Measurements from ENCODE around the gene IGFBP6.
"Not testable (repeated sequence)": the region's sequence is repeated elsewhere in the genome, so short reads cannot be mapped to it uniquely, and the experiment has no call there.

Gene IGFBP6

DNA sequence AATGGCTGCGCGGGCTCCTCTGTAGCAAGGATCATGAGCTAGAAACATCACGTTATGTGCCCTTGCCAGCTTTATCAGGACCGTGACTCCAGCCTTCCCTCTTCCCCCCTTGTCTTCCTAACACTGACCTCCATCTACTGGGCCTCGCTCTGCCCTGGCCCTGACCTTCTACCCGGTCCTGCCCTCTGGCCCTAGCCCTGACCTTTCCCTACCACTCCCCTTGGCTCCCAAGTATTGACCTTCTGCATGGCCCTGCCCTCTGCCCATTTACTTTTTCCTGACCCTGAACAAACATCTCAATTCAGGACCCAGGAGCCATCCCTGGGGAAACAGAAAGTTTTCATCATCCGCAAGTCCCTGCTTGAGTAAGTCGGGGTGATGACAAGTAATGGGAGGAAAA lies 7.8 kb downstream of the IGFBP6 start:
- Histone ChIP-seq H3K9me3 (ENCODE audit: insufficient read depth, low read depth, low read length) (peaks cover 3% of the 10 kb centered on the region; the same call in 1 of the 2 replicates), H3K9ac (ENCODE audit: low read depth, low read length) (no peak overlapping the region), H3K36me3 (ENCODE audit: insufficient read depth, low read depth, low read length) (no peaks in the 10 kb centered on the region), H3K4me3 (ENCODE audit: low read length) (no peak overlapping the region), H3K4me1 (ENCODE audit: insufficient read depth, low read length) (peaks cover 3% of the 10 kb centered on the region; the same call in 1 of the 2 replicates), H3K27ac (ENCODE audit: low read length) (no peak overlapping the region), H3K27me3 (ENCODE audit: insufficient read depth, low read length) (no peaks in the 10 kb centered on the region)

DNA sequence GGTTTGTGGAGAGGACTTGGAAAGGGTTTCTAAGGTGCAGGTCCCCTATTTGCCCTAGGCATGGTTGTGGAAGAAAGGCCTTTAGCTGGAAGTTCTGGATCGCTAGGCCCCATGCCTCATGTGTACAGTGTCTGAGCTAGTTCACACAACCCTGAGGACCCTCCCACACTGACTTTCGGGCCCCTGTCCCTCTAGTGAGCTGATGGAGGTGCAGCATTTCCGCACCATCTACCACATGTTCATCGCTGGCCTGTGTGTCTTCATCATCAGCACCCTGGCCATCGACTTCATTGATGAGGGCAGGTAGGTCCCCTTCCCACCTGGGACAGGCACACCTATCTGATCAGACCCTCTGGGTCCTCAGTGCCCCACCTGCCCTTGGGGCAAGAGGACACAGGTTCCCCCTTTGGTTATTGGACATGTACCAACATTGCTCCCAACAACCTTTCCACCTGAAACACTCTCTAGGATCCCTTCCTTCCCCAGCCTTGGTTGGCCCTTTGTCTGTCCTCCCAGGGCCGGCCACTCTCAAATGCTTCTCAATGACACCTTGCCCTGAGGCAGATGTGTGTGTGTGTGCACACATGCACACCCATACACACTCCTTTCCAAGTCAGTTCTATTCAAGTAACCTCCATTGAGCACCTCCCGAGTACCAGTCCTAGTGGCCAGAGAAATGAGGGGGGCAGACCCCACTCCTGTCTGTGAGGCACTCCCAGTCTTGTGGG lies 8.4 kb downstream of the IGFBP6 start:
- H3K4me1 ChIP-seq (ENCODE audit: insufficient read depth, low read length), result peaks cover 3% of the 10 kb centered on the region; the same call in 1 of the 2 replicates
- H3K4me3 ChIP-seq (ENCODE audit: low read length), result no peak overlapping the region
- H3K27ac ChIP-seq (ENCODE audit: low read length), result no peak overlapping the region
- H3K36me3 ChIP-seq (ENCODE audit: insufficient read depth, low read depth, low read length), result no peaks in the 10 kb centered on the region
- no peaks in the 10 kb centered on the region for H3K27me3 ChIP-seq (ENCODE audit: insufficient read depth, low read length)
- peaks cover 3% of the 10 kb centered on the region; the same call in 1 of the 2 replicates for H3K9me3 ChIP-seq (ENCODE audit: insufficient read depth, low read depth, low read length)
- no peak overlapping the region for H3K9ac ChIP-seq (ENCODE audit: low read depth, low read length)

- H3K4me3 ChIP-seq (ENCODE audit: low read length), result no peak overlapping the region
- H3K9ac ChIP-seq (ENCODE audit: low read depth, low read length), result no peak overlapping the region
- H3K9me3 ChIP-seq (ENCODE audit: insufficient read depth, low read depth, low read length), result peaks cover 3% of the 10 kb centered on the region; the same call in 1 of the 2 replicates
- H3K36me3 ChIP-seq (ENCODE audit: insufficient read depth, low read depth, low read length), result no peaks in the 10 kb centered on the region
- no peak overlapping the region for H3K27ac ChIP-seq (ENCODE audit: low read length)
- no peaks in the 10 kb centered on the region for H3K27me3 ChIP-seq (ENCODE audit: insufficient read depth, low read length)
- H3K4me1 ChIP-seq (ENCODE audit: insufficient read depth, low read length), result peaks cover 3% of the 10 kb centered on the region; the same call in 1 of the 2 replicates
Measured at GRCh38 chr12:53107122-53107521, 9.7 kb downstream of the IGFBP6 start.

- H3K27ac ChIP-seq (ENCODE audit: low read length); H3K4me1 ChIP-seq (ENCODE audit: insufficient read depth, low read length); H3K4me3 ChIP-seq (ENCODE audit: low read length); H3K9me3 ChIP-seq (ENCODE audit: insufficient read depth, low read depth, low read length); H3K9ac ChIP-seq (ENCODE audit: low read depth, low read length); H3K27me3 ChIP-seq (ENCODE audit: insufficient read depth, low read length); H3K36me3 ChIP-seq (ENCODE audit: insufficient read depth, low read depth, low read length): not testable (repeated sequence)
Measured at GRCh38 chr12:53112431-53112830, 15.0 kb downstream of the IGFBP6 start.

DNA sequence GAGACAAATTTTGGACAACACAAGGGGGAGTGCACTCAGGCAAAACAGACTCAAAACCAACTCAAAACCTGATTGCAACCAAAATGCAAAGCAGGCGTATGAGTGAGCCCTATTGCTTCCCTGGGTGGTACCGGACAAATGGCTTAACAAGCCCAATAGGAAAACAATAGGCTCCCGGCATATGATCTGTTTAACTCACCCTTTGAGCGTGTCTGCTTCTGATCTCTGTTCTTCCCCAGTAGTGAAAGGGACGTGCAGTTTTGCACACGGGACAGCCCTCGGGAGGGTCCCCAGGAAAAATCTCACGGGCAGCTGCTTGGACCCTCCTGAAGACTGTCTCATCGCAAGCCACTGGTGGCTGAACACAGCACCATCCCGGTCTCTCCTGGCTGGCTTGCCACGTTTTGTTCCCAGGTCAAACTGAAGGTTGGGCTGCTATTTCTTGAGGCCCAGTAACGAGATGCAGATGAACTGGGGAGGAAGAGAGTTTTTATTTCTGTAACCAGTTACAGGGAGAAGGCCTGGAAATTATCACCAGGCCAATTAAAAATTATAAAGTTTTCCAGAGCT lies 15.8 kb downstream of the IGFBP6 start:
- no peaks in the 10 kb centered on the region for H3K36me3 ChIP-seq (ENCODE audit: insufficient read depth, low read depth, low read length)
- peaks cover 3% of the 10 kb centered on the region; the same call in 1 of the 2 replicates for H3K9me3 ChIP-seq (ENCODE audit: insufficient read depth, low read depth, low read length)
- no peaks in the 10 kb centered on the region for H3K4me1 ChIP-seq (ENCODE audit: insufficient read depth, low read length)
- H3K4me3 ChIP-seq (ENCODE audit: low read length), result no peak overlapping the region
- H3K27ac ChIP-seq (ENCODE audit: low read length), result no peak overlapping the region
- no peaks in the 10 kb centered on the region for H3K27me3 ChIP-seq (ENCODE audit: insufficient read depth, low read length)
- no peak overlapping the region for H3K9ac ChIP-seq (ENCODE audit: low read depth, low read length)

DNA sequence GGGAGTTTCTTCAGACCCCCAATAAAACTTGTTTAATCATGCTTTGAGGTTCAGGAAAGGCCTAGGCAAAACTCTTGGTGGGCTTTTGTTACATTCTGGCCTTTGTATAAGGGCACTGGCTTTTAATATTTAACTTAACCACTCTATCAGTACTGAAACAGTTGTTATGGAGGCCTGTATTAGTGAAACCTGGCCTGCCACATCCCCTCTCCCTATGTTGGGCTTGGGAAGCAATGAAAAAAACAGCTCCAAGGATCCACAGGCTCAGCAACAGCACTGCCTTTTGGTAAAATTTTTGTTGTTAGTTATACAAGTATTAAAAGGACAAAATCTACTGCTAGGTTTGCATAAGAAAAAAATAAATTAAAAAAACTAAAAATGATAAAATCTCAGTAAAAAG lies 16.5 kb downstream of the IGFBP6 start:
- Histone ChIP-seq H3K4me1 (ENCODE audit: insufficient read depth, low read length) (no peaks in the 10 kb centered on the region), H3K9ac (ENCODE audit: low read depth, low read length) (no peak overlapping the region), H3K27me3 (ENCODE audit: insufficient read depth, low read length) (no peaks in the 10 kb centered on the region; the same call in 1 of the 2 replicates), H3K4me3 (ENCODE audit: low read length) (no peak overlapping the region), H3K27ac (ENCODE audit: low read length) (no peak overlapping the region), H3K36me3 (ENCODE audit: insufficient read depth, low read depth, low read length) (no peaks in the 10 kb centered on the region), H3K9me3 (ENCODE audit: insufficient read depth, low read depth, low read length) (no peaks in the 10 kb centered on the region)

- Histone ChIP-seq H3K27me3 (ENCODE audit: insufficient read depth, low read length) (no peaks in the 10 kb centered on the region; the same call in 1 of the 2 replicates), H3K9ac (ENCODE audit: low read depth, low read length) (no peak overlapping the region), H3K4me1 (ENCODE audit: insufficient read depth, low read length) (no peaks in the 10 kb centered on the region), H3K4me3 (ENCODE audit: low read length) (no peak overlapping the region), H3K36me3 (ENCODE audit: insufficient read depth, low read depth, low read length) (no peaks in the 10 kb centered on the region), H3K27ac (ENCODE audit: low read length) (no peak overlapping the region), H3K9me3 (ENCODE audit: insufficient read depth, low read depth, low read length) (no peaks in the 10 kb centered on the region)
Measured at GRCh38 chr12:53115112-53115890, 17.8 kb downstream of the IGFBP6 start.

GRCh38 chr12:53115891-53116648 lies 18.6 kb downstream of the IGFBP6 start:
- H3K9ac ChIP-seq (ENCODE audit: low read depth, low read length), result no peak overlapping the region
- no peak overlapping the region for H3K4me3 ChIP-seq (ENCODE audit: low read length)
- no peak overlapping the region for H3K27ac ChIP-seq (ENCODE audit: low read length)
- H3K27me3 ChIP-seq (ENCODE audit: insufficient read depth, low read length), result no peaks in the 10 kb centered on the region; the same call in 1 of the 2 replicates
- H3K36me3 ChIP-seq (ENCODE audit: insufficient read depth, low read depth, low read length), result no peaks in the 10 kb centered on the region
- H3K4me1 ChIP-seq (ENCODE audit: insufficient read depth, low read length), result no peaks in the 10 kb centered on the region
- no peaks in the 10 kb centered on the region for H3K9me3 ChIP-seq (ENCODE audit: insufficient read depth, low read depth, low read length)

DNA sequence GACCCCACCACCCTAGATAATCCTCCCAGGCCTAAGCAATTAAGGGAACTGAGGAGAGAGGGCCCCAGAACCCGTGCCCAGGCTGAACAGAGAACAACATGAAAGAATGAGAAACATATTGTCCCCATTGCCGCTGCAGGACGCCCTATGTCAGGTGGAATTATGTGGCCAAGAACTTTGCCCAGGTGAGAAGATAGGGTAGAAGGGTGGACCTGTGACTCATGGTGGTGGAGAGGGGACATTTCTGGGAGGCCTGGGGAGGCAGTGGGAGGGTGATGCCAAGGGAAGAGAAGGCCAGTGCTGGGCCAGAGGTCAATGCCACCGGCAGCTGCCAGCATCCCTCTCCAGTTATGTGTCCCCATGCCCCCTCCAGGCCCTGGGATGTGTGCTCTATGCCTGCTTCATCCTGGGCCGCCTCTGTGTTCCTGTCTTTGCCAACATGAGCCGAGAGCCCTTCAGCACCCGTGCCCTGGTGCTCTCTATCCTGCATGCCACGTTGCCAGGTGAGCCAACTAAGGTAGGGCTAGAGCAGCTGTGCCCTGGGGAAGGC lies 21.4 kb downstream of the IGFBP6 start:
- no peak overlapping the region for H3K9ac ChIP-seq (ENCODE audit: low read depth, low read length)
- H3K27me3 ChIP-seq (ENCODE audit: insufficient read depth, low read length), result no peaks in the 10 kb centered on the region; the same call in 1 of the 2 replicates
- H3K9me3 ChIP-seq (ENCODE audit: insufficient read depth, low read depth, low read length), result no peaks in the 10 kb centered on the region
- no peak overlapping the region for H3K27ac ChIP-seq (ENCODE audit: low read length)
- no peak overlapping the region for H3K4me3 ChIP-seq (ENCODE audit: low read length)
- H3K36me3 ChIP-seq (ENCODE audit: insufficient read depth, low read depth, low read length), result no peaks in the 10 kb centered on the region
- H3K4me1 ChIP-seq (ENCODE audit: insufficient read depth, low read length), result no peaks in the 10 kb centered on the region

DNA sequence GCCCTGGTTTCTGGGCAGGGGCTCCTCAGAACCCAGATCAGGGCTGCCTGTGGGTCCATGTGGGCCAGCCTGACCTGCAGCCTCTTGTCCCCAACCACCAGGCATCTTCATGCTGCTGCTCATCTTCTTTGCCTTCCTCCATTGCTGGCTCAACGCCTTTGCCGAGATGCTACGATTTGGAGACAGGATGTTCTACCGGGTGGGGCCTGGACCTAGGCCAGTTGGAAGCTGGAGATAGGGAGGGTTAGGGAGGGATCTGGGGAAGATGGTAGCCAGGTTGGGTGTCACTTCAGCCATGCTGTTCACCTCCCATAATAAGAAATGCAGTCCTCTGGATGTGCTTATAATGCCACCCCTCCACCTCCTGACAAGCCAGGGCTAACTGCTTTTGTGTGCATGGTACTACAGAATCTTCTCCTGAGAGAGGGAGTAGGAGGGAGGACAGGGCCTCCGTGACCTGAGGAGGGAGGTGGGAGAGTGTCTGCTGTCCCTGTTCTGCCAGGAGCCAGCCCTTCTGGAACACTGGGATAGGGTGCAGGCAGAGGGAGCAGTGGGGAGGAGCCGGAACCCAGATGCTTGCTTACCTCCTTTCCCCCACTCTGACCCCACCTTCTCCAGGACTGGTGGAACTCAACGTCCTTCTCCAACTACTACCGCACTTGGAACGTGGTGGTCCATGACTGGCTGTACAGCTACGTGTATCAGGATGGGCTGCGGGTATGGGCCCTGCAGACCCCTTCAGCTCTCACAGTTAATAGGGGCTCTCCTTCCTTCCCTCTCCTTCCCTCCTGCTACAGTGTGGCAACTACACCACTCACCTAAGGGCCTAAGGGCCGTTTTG lies 23.4 kb downstream of the IGFBP6 start:
- Histone ChIP-seq H3K9ac (ENCODE audit: low read depth, low read length) (no peak overlapping the region), H3K4me1 (ENCODE audit: insufficient read depth, low read length) (no peaks in the 10 kb centered on the region), H3K27me3 (ENCODE audit: insufficient read depth, low read length) (peaks cover 7% of the 10 kb centered on the region), H3K4me3 (ENCODE audit: low read length) (no peak overlapping the region), H3K36me3 (ENCODE audit: insufficient read depth, low read depth, low read length) (no peaks in the 10 kb centered on the region), H3K27ac (ENCODE audit: low read length) (no peak overlapping the region), H3K9me3 (ENCODE audit: insufficient read depth, low read depth, low read length) (no peaks in the 10 kb centered on the region)

Data from iPS-20b (cell line).